ENCODE data around the gene MTHFS.

MTHFS gene

GRCh38 chr15:79816571-79816970 lies 80.2 kb downstream of the MTHFS start:
- no peak for DNase-seq (ENCODE audit: low spot score)

GRCh38 chr15:79815468-79815867 lies 81.3 kb downstream of the MTHFS start:
- no peak for DNase-seq (ENCODE audit: low spot score)

- DNase-seq (ENCODE audit: low spot score) = no peak
These were observed 84.3 kb downstream of the MTHFS start for GRCh38 chr15:79812541-79812940.

GRCh38 chr15:79811406-79812405 lies 85.1 kb downstream of the MTHFS start:
- DNase-seq (ENCODE audit: low spot score) = no peak

GRCh38 chr15:79804838-79805237 lies 92.0 kb downstream of the MTHFS start:
- no peak for DNase-seq (ENCODE audit: low spot score)

- DNase-seq (ENCODE audit: low spot score) = no peak
These were observed 98.5 kb downstream of the MTHFS start for GRCh38 chr15:79798311-79798710.

All from COLO829 (cell line).